HG03378 (cell line): ENCODE data around the gene MNAT1.
A peak's percentile ranks its signal among the peaks of the same experiment; 100 is the strongest.

Experiments used
- ATAC-seq: cut with Tn5 transposase; IDR thresholded peaks from one replicate; pipeline ENCODE4 v1.9.1; 2021; ENCODE audit warnings: mild to moderate bottlenecking, moderate library complexity; ENCODE audit not compliant: unreplicated experiment

MNAT1 gene

GRCh38 chr14:60956632-60957031, 222.1 kb downstream of the MNAT1 start:
- ATAC-seq = no peak

GRCh38 chr14:60958146-60958545, 223.6 kb downstream of the MNAT1 start:
- ATAC-seq = no peak

GRCh38 chr14:60963761-60964160, 229.2 kb downstream of the MNAT1 start:
- ATAC-seq = no peak

GRCh38 chr14:60964904-60965303, 230.3 kb downstream of the MNAT1 start:
- ATAC-seq = no peak

GRCh38 chr14:60965402-60965801, 230.8 kb downstream of the MNAT1 start:
- ATAC-seq = no peak

GRCh38 chr14:60968099-60968498, 233.5 kb downstream of the MNAT1 start:
- no peak for ATAC-seq

- no peak for ATAC-seq
Measured at GRCh38 chr14:60968671-60969070, 234.1 kb downstream of the MNAT1 start.

GRCh38 chr14:60970146-60970545, 235.6 kb downstream of the MNAT1 start:
- no peak for ATAC-seq

- no peak for ATAC-seq
Measured at GRCh38 chr14:60971271-60971670, 236.7 kb downstream of the MNAT1 start.

GRCh38 chr14:60972295-60972694, 237.7 kb downstream of the MNAT1 start:
- ATAC-seq = no peak

GRCh38 chr14:60973070-60973469, 238.5 kb downstream of the MNAT1 start:
- no peak for ATAC-seq

- ATAC-seq = no peak
Measured at GRCh38 chr14:60974090-60974651, 239.6 kb downstream of the MNAT1 start.

- no peak for ATAC-seq
Measured at GRCh38 chr14:60975551-60975950, 241.0 kb downstream of the MNAT1 start.

- no peak for ATAC-seq
Measured at GRCh38 chr14:60977847-60978246, 243.3 kb downstream of the MNAT1 start.

GRCh38 chr14:60980811-60981632, 246.5 kb downstream of the MNAT1 start, which contains the start of the genes SLC38A6 and TRMT5:
TSS of gene SLC38A6 (plus strand) at chr14:60981245. CDS start at chr14:60981278, 33 bp downstream.
TSS of gene TRMT5 (minus strand) at chr14:60981079. CDS start at chr14:60980973, 106 bp downstream.
- peak; percentile 82 for ATAC-seq

GRCh38 chr14:60981633-60982455, 247.3 kb downstream of the MNAT1 start:
- ATAC-seq = no peak

- ATAC-seq = no peak
Measured at GRCh38 chr14:60984196-60984595, 249.6 kb downstream of the MNAT1 start.

- no peak for ATAC-seq
Measured at GRCh38 chr14:60986500-60986899, 251.9 kb downstream of the MNAT1 start.

- no peak for ATAC-seq
Measured at GRCh38 chr14:60989599-60989998, 255.0 kb downstream of the MNAT1 start.

- ATAC-seq = no peak
Measured at GRCh38 chr14:60998617-60999016, 264.1 kb downstream of the MNAT1 start.

GRCh38 chr14:60999536-60999935, 265.0 kb downstream of the MNAT1 start:
- no peak for ATAC-seq
